ENCODE results near the gene MMAA. TPM values are rescaled to one million over a fixed set of nuclear protein-coding genes. Genes with fewer than 3 reads are reported as not detected.

The MMAA gene
- total RNA-seq, 4 donors from 2014 or later: 2.2 to 3.8 (median 2.8) TPM

DNA sequence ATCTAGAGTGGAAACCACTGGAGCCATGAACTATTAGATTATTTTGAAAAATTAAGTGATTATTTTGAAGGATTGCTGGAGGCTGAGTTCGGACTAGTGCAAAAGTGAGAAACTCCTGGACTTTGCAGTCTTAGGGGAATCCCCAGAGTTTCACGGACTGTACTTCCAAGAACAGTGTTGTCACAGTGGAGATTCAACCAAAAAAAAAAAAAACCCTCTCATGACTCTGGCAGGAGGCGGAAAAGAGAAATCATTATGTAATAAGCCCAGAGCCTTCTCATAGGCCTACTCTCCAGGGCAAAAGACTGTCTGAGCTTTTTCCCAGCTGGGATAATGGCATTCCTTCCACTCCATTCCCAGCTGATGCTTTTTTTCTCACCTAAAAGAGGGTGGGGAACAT is 44.0 kb downstream of the MMAA start:
- no peak for DNase-seq (ENCODE audit: low spot score in 2 of 2)
- Histone ChIP-seq H3K36me3 (peaks cover 0 to 35% (median 0%) of the 10 kb centered on the region in 3 donors), H3K27me3 (no peaks in the 10 kb centered on the region), H3K9me3 (peaks cover 0 to 38% (median 0%) of the 10 kb centered on the region in 4 donors), H3K27ac (no peak overlapping the region), H3K4me3 (no peak overlapping the region), H3K4me1 (no peaks in the 10 kb centered on the region)
- TF ChIP-seq POLR2A (IDR thresholded peaks at IDR 0.05) (no peak), EP300 (IDR thresholded peaks at IDR 0.05) (no peak), CTCF (IDR thresholded peaks at IDR 0.05) (no peak)
- 71 to 80% methylated on average over 3 of the region's 3 CpGs for WGBS, 2 donors

GRCh38 chr4:145665773-145666172 is 46.6 kb downstream of the MMAA start:
- no peak overlapping the region for H3K27ac ChIP-seq
- peaks cover 0 to 13% (median 0%) of the 10 kb centered on the region in 3 donors for H3K36me3 ChIP-seq
- 58 to 65% methylated on average over 1 of the region's 1 CpG for WGBS, 2 donors
- TF ChIP-seq CTCF (IDR thresholded peaks at IDR 0.05) (no peak), EP300 (IDR thresholded peaks at IDR 0.05) (no peak), POLR2A (IDR thresholded peaks at IDR 0.05) (no peak)
- H3K27me3 ChIP-seq: no peaks in the 10 kb centered on the region
- no peak for DNase-seq (ENCODE audit: low spot score in 2 of 2)
- peaks cover 0 to 31% (median 0%) of the 10 kb centered on the region in 4 donors for H3K9me3 ChIP-seq
- H3K4me3 ChIP-seq: no peak overlapping the region
- no peaks in the 10 kb centered on the region for H3K4me1 ChIP-seq

- DNase-seq (ENCODE audit: low spot score in 2 of 2): no peak
- H3K4me3 ChIP-seq: no peak overlapping the region
- peaks cover 0 to 6% (median 0%) of the 10 kb centered on the region in 4 donors for H3K9me3 ChIP-seq
- TF ChIP-seq POLR2A (IDR thresholded peaks at IDR 0.05) (no peak), CTCF (IDR thresholded peaks at IDR 0.05) (no peak), EP300 (IDR thresholded peaks at IDR 0.05) (no peak)
- H3K27ac ChIP-seq: no peak overlapping the region
- H3K27me3 ChIP-seq: no peaks in the 10 kb centered on the region
- H3K4me1 ChIP-seq: no peaks in the 10 kb centered on the region
- no peaks in the 10 kb centered on the region for H3K36me3 ChIP-seq
These were observed 51.2 kb downstream of the MMAA start for GRCh38 chr4:145670422-145670821.

DNA sequence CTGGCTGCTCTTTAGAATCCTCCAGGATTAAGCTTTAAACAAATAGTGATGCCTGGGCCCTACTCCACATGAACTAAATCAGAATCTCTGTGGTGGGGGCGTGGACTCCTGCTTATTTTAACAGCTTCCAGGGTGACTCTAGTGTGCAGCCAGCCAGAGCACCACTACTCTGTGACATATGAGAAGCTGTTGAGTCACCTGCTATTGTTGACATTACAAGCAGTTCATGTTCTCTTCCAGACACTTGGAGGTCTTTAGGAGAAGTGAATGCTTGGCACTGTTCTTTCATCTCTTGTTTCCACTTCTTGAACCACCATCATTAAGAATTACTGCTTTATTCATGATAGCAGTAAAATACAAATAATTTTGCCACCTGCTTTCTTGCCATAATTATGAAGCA is 60.3 kb downstream of the MMAA start:
- WGBS, 2 donors: 57 to 77% methylated on average over 1 of the region's 1 CpG
- TF ChIP-seq EP300 (IDR thresholded peaks at IDR 0.05): no peak
- TF ChIP-seq CTCF (IDR thresholded peaks at IDR 0.05): no peak
- TF ChIP-seq POLR2A (IDR thresholded peaks at IDR 0.05): no peak
- no peaks in the 10 kb centered on the region for H3K36me3 ChIP-seq
- DNase-seq (ENCODE audit: low spot score in 2 of 2): no peak
- H3K9me3 ChIP-seq: peaks cover 0 to 24% (median 0%) of the 10 kb centered on the region in 4 donors
- H3K27me3 ChIP-seq: no peaks in the 10 kb centered on the region
- H3K4me1 ChIP-seq: peaks cover 0 to 12% (median 0%) of the 10 kb centered on the region in 4 donors
- H3K27ac ChIP-seq: no peak overlapping the region
- H3K4me3 ChIP-seq: no peak overlapping the region

- WGBS, 2 donors: 42 to 51% methylated on average over 6 of the region's 6 CpGs
- no peak for DNase-seq (ENCODE audit: low spot score in 2 of 2)
- Histone ChIP-seq H3K9me3 (peaks cover 0 to 24% (median 0%) of the 10 kb centered on the region in 4 donors), H3K36me3 (no peaks in the 10 kb centered on the region), H3K4me1 (peaks cover 0 to 12% (median 0%) of the 10 kb centered on the region in 4 donors), H3K27ac (no peak within 1 kb of the TSS), H3K27me3 (no peaks in the 10 kb centered on the region), H3K4me3 (no peak within 1 kb of the TSS)
- TF ChIP-seq CTCF (IDR thresholded peaks at IDR 0.05) (no peak), POLR2A (IDR thresholded peaks at IDR 0.05) (no peak), EP300 (IDR thresholded peaks at IDR 0.05) (no peak)
These were observed 60.8 kb downstream of the MMAA start, which contains the start of gene C4orf51 for GRCh38 chr4:145679991-145680455. Gene C4orf51 (plus strand): TSS chr4:145680146. CDS start chr4:145680204, 58 bp downstream.
